ENCODE results near the gene CCDC60.
A peak's percentile ranks its signal among the peaks of the same experiment; 100 is the strongest.
"Not testable (repeated sequence)": the region's sequence is repeated elsewhere in the genome, so short reads cannot be mapped to it uniquely, and the experiment has no call there.

CCDC60 gene

DNA sequence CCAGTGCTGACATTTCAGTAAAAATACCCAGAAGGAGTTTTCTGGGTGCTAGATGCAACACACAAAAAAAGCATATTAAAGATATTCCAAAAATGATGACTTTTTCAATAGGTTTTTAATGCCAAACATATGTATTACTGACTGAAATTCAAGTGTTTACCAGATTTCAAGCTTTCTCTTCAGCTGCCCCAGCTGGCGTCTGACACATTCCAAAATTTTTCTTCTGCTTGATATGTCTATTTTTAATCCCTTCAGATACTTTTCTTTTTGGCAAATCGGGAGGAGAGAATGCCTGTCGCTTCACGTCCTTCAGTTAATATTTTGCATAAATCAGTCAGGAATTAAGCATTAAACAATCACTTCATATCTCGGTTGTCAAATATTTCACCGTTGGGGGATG, 7.1 kb upstream of the CCDC60 start:
- DNase-seq: no peak
- in situ Hi-C loops (cut with MboI; ENCODE audit: low pct_unique_long_range_greater_than_20kb, low sequenced_read_pairs): no loop called here

- in situ Hi-C loops (cut with MboI; ENCODE audit: low pct_unique_long_range_greater_than_20kb, low sequenced_read_pairs): no loop called here
- peak; percentile 9 for DNase-seq
These were observed 6.4 kb upstream of the CCDC60 start for GRCh38 chr12:119328111-119328510.

DNA sequence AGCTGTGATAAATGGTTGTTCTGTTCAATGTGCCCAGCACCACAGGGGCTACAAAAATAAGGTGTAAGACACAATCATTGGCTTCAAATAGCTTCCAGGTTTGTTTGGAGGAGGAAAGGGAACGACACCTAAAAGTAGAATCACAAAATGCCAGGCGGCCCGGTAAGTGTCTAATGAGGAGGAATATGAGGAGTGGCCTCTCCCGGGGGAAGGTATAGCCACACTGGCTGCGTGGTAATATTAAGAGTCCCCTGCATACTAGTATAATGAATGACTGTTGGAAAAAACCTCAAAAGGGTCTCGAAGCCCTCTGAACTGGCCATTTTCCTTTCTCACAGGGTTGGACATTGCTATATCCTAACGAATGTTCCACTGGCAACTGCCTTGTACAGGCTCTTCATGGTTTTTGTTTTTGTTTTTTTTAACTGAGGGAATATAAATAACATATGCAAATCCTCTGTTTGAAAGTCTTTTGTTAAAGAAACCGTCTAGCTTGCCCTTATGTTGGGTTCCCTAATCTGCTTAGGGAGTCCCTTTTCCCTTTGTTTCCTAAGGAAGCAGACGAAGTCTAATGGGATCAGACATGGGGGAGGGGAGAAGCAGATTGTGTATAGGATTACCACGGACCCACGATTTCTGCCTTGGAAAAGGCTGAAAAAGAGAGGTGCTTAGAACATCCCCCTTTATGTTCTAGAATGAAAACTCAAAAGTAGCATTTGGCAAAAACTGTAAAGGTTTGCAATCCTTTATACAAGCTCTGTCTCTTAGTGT, 4.2 kb downstream of the CCDC60 start:
- no peak for DNase-seq
- in situ Hi-C loops (cut with MboI; ENCODE audit: low pct_unique_long_range_greater_than_20kb, low sequenced_read_pairs): no loop called here

- in situ Hi-C loops (cut with MboI; ENCODE audit: low pct_unique_long_range_greater_than_20kb, low sequenced_read_pairs): no loop called here
- no peak for DNase-seq
These were observed 6.0 kb downstream of the CCDC60 start for GRCh38 chr12:119340578-119340977.

GRCh38 chr12:119341020-119341419, 6.5 kb downstream of the CCDC60 start:
- in situ Hi-C loops (cut with MboI; ENCODE audit: low pct_unique_long_range_greater_than_20kb, low sequenced_read_pairs): no loop called here
- no peak for DNase-seq

DNA sequence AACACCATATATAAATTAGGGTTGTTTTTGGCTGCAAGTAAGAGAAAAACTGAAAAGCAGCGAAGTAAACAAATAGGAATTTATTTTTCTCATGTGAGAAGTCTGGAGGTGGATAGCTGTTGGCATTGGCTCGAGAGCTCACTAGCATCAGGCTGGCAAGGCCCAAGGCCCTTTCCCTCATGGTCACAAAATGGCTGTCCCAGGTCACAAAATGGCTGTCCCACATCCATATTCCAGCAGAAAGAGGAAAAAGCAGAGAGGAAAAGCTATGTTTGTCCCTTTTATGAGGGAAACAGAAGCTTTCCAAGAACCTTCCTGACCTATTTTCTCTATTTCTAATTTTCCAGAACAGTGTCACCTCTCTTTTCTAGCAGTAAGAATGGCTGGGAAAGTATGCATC, 7.5 kb downstream of the CCDC60 start:
- DNase-seq: no peak
- in situ Hi-C loops (cut with MboI; ENCODE audit: low pct_unique_long_range_greater_than_20kb, low sequenced_read_pairs): no loop called here

DNA sequence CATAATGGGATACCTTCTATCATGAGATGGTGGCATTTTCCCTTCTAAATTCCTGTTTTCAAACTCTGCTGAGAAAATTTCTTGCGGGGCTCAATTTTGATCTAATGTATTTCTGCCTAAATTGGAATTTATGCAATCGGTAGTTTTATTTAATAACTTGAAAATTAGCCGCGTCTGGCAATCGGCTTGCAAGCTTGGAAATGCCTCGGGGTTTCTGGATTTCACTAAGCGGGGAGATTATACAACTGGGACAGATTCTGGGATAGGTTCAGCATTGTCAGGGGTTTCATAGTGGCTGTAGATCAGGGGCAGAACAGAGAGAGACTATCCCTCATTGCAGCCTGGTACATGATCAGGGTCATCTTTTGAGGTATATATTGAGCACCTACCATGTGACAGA, 8.6 kb downstream of the CCDC60 start:
- DNase-seq: no peak
- in situ Hi-C loops (cut with MboI; ENCODE audit: low pct_unique_long_range_greater_than_20kb, low sequenced_read_pairs): no loop called here

DNA sequence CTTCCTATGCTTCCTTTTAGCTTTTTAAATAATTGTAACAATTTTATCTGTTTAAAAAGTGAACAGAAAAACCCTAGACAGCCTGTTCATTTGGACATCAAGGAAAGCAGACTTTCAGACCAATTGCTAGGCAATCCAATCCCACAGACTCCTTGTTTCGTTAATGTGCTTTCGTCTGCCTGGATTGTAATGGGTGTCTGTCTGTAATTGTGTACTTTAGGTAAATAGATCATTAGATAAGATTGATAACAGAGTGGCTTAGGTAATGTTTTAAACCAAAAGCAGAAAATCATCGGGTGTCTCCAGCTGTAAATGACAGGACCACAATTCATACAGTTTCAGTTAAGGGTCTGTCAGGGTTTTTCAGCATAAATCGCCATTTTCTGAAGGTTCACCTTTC, 19.6 kb downstream of the CCDC60 start:
- in situ Hi-C loops (cut with MboI; ENCODE audit: low pct_unique_long_range_greater_than_20kb, low sequenced_read_pairs): no loop called here
- no peak for DNase-seq

DNA sequence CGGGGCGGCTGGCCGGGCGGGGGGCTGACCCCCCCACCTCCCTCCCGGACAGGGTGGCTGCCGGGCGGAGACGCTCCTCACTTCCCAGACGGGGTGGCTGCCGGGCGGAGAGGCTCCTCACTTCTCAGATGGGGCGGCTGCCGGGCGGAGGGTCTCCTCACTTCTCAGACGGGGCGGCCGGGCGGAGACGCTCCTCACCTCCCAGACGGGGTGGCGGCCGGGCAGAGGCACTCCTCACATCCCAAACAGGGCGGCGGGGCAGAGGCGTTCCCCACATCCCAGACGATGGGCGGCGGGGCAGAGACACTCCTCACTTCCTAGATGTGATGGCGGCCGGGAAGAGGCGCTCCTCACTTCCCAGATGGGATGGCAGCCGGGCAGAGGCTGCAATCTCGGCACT, 25.8 kb downstream of the CCDC60 start:
- DNase-seq: not testable (repeated sequence)

GRCh38 chr12:119363037-119363436, 28.5 kb downstream of the CCDC60 start:
- DNase-seq: no peak
- in situ Hi-C loops (cut with MboI; ENCODE audit: low pct_unique_long_range_greater_than_20kb, low sequenced_read_pairs): no loop called here

More for the DNA sequence above, 25.8 kb downstream of the CCDC60 start:
- in situ Hi-C loops (cut with MboI; ENCODE audit: low pct_unique_long_range_greater_than_20kb, low sequenced_read_pairs): not testable (repeated sequence)

DNA sequence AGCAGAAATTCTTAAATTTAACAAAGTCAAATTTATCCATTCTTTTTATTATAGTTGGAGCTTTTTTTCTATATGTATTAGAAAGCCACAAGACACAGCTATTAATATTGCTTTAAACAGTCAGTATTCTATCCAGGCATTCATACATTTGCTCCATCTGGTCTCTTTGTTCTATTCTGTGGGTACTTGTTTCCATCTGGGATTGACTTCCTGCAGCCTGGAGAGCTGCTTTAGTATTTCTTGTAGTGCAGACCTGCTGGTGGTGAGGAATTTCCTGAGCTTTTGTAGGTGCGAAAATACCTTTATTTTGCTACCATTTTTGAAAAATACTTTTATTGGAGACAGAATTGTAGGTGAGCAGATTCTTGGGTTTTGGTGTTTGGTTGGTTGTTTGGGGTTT, 29.0 kb downstream of the CCDC60 start:
- in situ Hi-C loops (cut with MboI; ENCODE audit: low pct_unique_long_range_greater_than_20kb, low sequenced_read_pairs): no loop called here
- no peak for DNase-seq

DNA sequence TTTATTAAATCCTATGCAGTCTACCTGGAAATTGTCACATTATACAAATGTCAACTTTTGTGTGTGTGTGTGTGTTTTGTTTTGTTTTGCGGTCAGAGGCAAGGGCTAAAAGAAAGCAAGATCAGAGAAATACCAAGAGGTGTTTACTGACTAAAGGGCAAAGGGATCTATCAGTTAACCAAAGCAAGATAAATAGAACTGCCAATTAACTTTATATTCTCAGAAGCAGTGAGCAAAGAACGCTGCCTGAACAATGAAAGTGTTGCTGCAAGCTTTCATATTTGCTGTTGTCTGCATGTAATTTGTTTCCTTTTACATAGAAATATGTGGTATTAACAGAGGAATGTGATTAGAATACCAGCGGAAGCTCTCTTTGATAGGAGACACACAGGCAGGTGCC, 30.9 kb downstream of the CCDC60 start:
- in situ Hi-C loops (cut with MboI; ENCODE audit: low pct_unique_long_range_greater_than_20kb, low sequenced_read_pairs): no loop called here
- no peak for DNase-seq

DNA sequence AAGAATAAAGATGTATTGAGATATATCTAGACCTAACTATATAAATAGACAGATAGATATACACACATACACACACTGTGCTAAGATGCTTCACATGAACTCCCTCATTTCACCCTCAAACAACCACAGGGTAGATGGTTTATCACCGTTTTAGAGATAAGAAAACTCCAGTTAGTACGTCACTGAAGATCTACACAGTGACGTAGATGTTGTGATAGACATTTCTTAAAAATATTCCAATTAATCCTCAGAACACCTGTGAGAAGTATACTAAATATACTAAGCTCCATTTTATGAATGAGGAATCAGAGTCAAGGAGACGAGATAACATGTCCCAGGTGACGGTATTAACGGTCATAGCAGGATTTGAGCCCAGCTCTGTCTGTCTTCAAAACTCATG, 31.5 kb downstream of the CCDC60 start:
- in situ Hi-C loops (cut with MboI; ENCODE audit: low pct_unique_long_range_greater_than_20kb, low sequenced_read_pairs): no loop called here
- no peak for DNase-seq

GRCh38 chr12:119369161-119369560, 34.6 kb downstream of the CCDC60 start:
- in situ Hi-C loops (cut with MboI; ENCODE audit: low pct_unique_long_range_greater_than_20kb, low sequenced_read_pairs): no loop called here
- DNase-seq: no peak

DNA sequence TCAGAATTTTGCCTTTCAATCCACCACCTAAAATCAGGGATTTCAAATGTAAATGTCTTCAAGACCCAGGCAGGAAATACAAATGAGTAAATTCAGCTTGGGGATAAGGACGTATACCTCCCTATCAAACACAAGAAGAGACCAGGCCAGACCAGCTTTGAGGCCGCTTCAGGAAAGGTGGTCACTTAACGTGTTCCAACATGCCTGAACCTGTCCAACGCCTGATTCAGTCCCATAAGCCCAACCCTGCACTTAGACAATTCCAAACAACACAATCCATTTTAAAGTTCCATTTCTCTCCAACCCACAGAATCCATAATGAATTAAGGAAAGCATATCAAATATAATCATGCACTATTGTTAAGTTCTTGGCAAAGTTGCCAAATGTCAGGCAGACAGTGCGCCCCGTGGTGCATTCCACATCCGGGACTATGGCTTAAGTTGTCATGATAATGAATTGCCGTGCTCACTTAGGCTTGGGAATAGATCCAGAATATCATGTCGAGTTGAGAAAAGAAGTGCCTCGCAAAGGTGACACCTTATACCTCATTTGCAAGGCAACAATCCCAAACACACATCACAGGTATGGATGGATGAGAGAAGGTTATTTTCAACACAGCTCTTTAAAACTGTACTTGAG, 35.5 kb downstream of the CCDC60 start:
- peak; percentile 12 for DNase-seq
- in situ Hi-C loops (cut with MboI; ENCODE audit: low pct_unique_long_range_greater_than_20kb, low sequenced_read_pairs): no loop called here

DNA sequence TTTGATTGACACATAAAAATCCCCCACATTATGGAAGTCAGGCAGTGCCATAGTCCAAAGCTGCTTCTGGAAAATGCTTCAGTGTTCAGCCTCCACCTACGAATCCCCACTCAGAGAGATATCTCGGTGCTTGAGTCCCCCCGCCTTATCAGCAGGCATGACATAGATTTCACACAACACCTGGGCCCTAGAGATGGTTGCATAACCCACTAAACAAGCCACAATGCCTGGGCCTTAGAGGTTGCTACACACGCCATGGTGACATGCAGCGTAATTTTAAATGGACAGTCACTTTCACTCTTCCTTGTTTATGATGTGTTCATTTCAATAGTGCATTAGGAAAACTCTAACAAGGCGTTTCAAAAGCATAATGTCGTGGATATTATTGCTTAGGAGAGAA, 38.0 kb downstream of the CCDC60 start:
- DNase-seq: no peak
- in situ Hi-C loops (cut with MboI; ENCODE audit: low pct_unique_long_range_greater_than_20kb, low sequenced_read_pairs): no loop called here

- in situ Hi-C loops (cut with MboI; ENCODE audit: low pct_unique_long_range_greater_than_20kb, low sequenced_read_pairs): no loop called here
- no peak for DNase-seq
These were observed 38.5 kb downstream of the CCDC60 start for GRCh38 chr12:119373001-119373400.

DNA sequence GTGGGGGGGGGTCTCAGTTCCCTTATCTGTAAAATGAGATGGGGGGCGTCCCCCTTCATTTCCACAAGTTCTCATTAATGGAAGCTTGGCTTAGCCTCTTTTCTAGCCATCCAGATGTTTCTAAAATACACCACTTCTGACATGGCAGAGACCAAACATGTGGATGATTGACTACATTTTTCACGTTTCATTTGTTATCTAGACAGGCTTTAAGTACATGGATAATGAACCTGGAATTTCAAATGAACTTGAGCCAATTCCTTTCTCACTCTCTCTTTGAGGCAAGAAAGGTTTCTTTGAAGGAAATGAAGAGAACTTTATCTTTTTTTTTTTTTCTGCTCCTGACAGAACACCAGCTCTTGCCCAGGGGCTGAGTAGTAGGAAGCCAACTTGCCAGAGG, 39.1 kb downstream of the CCDC60 start:
- in situ Hi-C loops (cut with MboI; ENCODE audit: low pct_unique_long_range_greater_than_20kb, low sequenced_read_pairs): no loop called here
- DNase-seq: no peak

DNA sequence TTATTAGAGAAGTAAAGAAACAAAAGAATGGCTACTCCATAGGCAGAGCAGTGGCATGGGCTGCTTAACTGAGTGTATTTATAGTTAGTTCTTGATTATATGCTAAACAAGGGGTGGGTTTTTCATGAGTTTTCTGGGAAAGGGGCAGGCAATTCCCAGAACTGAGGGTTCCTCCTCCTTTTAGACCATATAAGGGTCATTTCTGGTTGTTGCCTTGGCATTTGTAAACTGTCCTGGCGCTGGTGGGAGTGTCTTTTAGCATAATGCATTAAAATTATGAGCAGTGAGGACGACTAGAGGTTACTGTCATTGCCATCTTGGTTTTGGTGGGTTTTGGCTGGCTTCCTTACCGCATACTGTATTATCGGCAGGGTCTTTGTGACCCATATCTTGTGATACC, 40.1 kb downstream of the CCDC60 start:
- no peak for DNase-seq
- in situ Hi-C loops (cut with MboI; ENCODE audit: low pct_unique_long_range_greater_than_20kb, low sequenced_read_pairs): no loop called here

- in situ Hi-C loops (cut with MboI; ENCODE audit: low pct_unique_long_range_greater_than_20kb, low sequenced_read_pairs): no loop called here
- DNase-seq: no peak
These were observed 40.8 kb downstream of the CCDC60 start for GRCh38 chr12:119375075-119375882.
